Skin of body (tissue), 2 donors: Measurements from ENCODE around the gene INAFM2. TPM values are rescaled to one million over a fixed set of nuclear protein-coding genes. Genes with fewer than 3 reads are reported as not detected.

Experiments
- DNase-seq: peaks from one replicate; lab custom pipeline; 2025; lab: John Stamatoyannopoulos, UW
- total RNA-seq: library from RNA; depleted of rRNA; stranded (reverse); fragments of >200 nt; gene quantifications from one replicate; pipeline ENCODE4 v1.2.3, GENCODE V29; 2014

The INAFM2 gene
- total RNA-seq, 1 donor from 2014 or later: 9.3 TPM

DNA sequence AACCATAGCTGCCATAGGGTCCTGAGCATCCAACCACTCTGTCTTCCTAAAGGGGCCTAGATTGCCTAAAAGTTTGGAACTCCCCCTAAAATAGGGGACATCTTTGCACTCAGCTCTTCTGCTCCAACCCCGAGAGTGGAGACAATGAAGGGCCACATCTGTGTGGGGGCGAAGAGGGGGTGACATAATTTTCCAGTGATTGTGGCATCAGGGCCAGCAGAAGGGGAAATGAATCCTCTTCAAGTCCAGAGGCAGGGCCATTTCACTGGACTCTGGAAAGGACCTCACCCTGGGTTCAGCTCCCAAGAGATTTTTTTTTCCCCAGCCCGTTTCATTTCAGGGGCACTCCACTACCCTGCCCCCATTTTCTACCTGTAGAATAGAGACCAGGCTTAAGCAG lies 36.0 kb upstream of the INAFM2 start:
- DNase-seq: no peak

DNA sequence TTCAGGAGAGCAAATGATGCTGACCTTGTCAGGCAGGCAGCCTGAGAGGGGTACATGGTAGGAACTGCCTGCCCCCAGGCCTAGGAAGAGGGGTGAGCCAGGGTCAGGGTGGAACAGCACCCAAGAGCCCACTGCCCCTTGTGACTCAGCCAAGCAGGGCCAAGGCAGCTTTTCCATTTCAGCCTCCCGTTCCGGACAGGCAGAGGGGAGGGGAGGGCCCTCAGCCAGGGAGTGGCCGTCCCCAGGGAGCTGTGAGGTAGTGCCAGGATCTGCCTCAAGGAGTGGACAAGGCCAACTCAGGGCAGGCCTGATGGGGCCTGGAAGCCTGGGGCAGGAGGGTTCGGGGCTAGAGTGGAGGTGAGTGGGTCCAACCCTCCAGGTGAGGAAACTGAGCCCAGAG lies 35.5 kb upstream of the INAFM2 start:
- DNase-seq: no peak

DNA sequence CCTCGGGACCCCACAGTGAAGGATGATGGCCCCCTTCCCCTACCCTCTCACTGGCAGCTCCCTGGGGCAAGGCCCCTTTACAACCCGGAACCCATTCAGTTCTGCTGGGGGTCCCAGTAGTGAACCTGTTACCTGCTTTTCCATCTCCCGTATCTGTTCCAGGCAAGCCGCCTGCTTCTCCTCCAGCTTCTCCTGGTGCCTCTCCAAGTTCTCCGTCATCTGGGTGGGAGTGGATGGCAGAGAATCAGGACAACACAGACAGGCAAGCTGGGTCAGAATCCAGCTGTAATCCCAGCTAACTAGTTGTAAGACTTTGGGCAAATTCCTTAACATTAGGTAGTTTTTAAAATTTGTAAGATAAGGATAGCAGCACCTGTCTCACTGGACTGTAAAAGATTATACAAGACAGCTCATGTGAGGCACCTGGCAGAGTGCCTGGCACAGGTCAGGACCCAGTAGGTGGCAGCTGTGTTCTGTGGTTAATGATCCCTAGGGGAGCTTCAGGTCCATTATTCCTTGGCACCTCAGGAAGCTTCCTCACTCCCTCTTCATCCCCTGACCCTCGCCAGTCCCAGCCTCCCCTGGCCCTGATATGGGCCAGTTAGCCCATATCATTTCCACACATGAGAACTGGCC lies 34.2 kb upstream of the INAFM2 start:
- DNase-seq: no peak

DNA sequence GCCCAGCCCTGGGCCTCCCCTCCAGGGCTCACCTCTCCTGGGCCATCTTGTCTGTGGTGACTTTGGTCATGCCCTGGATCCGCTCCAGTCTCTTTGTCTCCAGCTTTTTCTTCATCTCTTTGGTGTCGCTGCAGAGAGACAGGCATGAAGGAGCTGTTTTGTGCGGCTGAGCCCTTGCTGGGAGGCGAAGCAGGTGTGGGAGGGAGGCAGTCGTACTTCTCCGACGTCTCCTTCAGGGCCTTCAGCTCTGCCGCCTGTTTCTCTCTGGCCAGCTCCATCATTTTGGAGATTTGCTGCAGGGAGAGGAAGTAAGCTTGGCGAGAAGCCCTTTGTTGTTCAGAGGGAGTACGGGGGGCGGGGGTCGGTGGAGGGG lies 33.0 kb upstream of the INAFM2 start:
- DNase-seq: no peak

DNA sequence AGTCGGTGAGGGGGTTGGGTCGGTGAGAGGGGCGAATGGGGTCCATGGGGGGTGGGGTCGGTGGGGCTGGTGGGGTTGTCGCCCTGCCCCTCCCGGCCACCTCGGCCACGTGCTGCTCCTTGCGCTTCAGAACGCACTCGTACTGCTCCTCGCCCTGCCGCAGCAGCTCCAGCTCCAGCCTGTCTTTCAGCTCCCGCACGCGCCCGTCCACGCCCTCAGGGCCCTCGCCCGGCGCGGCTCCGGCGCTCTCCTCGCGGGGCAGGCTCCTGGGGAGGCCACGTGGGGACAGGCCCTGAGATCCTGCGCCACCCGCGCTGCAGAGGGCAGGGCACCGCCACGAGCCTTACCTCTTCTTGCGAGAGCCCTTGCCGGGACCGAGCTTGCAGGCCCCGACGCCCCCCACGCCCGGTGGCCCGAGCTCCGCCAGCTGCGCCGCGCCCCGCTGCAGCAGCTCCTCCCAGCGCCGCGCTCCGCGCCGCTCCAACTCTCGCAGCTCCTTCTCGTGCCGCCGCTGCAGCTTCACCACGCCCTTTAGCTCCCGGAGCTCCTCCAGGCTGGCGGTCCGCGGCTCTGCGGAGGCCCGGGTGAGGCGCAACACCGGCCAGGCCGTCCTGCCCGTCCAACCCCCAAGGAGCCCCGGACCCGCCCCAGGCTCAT lies 32.4 kb upstream of the INAFM2 start:
- DNase-seq: peak; percentile 12

DNA sequence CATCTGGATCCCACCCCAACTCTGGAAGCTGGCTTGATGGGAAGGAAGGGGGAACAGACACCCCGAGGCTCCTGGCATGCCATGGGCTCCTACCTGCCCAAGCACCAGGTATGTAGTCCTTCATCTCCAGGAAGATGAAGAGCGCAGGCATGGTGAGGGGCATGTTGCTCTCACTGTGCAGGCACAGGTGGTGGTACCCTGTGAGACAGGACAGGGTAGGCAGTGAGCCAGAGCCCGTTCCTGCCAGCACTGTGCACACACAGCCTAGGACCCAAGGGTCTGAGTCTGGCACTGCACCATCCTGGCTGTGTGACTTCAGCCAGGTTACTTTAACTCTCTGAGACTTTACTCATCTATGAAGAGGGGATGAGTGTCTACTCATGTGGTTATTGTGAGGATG lies 31.2 kb upstream of the INAFM2 start:
- no peak for DNase-seq

DNA sequence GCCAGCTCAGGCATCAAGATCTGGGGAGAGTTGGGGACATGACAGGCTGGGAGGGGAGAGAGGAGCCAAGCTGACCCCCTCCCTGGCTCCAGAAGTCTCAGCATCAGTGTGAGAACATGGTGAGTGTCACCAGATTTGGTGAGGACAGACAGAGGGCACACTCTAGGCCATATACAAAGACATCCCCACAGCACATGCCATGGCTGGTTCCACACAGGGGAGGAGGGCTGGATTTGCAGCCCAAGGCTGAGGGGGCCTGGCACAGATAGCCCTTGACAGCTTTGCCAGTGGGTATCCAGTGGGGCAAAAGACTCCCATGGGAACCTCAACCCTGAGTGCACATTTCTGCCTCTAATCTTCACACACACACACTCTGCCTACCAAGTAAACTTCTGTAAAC lies 30.5 kb upstream of the INAFM2 start:
- DNase-seq: no peak

DNA sequence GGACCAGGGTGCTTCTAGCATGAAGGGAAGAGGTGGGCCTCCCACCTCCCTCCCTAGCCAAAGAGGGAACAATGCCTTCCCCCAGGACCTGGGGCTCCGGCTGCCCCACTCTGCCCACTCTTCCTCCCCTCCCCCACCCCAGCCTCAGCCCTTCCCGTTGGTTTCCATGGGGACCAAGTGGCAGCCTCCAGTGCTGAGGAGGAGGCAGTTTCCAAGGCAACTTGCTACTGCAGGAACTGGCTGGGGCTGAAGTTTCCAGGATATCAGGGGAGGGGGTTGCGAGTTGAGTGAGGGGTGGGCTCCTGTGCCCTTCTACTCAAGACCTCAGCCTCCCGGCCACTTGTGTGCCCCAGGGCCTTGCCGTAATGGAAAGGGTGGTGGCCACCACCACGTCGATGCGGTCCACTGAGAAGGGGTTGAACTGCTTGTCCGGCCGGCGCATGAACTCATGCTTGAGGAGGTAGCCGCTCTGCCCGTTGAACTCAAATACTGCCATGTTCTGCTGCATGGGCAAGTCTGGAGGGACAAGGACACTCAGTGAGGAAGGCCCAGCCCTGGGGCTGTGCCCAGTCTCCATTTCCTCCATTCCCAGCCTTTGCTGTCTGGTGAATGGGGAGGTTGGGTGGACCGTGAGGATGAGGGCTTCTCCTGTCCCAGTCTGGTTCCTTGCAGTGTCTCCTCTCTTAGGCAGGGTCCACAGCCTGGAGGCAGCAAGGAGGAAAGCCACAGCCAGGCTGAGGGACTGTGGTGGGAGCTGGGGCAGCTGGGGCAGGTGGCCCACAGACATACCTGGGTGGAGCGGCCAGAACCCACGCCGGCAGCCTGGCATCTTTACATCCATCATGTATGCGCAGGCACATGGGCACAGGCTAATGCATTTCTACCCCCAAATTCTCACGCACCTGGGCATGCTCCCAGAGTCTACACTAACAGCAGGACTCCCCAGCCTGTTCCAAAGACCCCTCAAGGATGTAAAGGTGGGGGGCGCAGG lies 29.3 kb upstream of the INAFM2 start:
- DNase-seq: no peak

DNA sequence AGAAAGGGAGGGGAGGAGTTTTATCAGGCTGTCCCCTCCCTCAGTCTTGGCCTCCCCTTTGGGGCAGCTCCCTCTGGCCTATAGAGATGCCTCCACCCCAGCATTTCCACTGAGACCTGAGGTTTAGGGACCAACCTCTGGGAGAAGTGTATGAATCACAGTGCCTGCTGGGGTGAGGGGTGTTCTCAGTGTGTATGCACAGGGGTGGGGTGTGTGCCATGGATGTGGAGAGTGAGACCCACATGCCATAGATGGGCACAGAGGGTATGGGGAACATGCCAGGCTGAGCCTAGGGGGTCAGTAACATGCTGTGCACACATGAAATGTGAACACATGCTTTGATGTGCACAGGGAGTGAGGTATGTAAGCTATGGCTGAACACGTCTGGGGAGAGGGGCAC lies 28.2 kb upstream of the INAFM2 start:
- DNase-seq: no peak

DNA sequence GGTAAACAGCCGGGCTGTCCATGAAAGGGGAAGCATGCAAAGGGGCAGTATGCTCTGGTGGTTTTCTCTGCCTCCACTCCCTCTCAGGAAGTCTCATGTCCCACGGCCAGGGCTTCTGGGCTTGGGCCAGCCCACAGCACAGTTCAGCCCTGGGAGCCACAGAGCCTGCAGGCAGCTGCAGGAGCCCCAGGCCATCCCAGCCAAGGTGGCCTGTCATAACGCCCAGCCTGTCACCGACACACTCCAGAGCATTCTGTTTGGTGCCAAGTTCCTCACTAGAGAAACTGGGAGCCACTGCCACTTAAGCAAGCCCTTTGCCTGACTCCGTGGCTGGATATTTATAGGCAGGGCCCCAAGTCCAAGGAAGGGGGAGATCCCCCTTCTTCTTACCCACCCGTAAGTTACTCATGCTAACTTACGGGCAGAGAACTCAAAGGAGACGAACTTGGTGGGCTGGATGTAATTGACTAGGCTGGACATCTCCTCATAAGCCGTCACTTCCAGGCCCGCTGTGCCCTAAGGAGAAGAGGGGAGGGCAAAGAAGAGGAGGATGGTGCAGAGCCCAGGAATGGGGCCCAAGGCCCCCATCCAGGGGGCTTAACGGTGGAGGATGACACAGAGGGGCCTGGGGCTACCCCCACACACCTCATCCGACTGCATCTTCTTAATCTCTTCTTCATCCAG lies 27.5 kb upstream of the INAFM2 start:
- no peak for DNase-seq

DNA sequence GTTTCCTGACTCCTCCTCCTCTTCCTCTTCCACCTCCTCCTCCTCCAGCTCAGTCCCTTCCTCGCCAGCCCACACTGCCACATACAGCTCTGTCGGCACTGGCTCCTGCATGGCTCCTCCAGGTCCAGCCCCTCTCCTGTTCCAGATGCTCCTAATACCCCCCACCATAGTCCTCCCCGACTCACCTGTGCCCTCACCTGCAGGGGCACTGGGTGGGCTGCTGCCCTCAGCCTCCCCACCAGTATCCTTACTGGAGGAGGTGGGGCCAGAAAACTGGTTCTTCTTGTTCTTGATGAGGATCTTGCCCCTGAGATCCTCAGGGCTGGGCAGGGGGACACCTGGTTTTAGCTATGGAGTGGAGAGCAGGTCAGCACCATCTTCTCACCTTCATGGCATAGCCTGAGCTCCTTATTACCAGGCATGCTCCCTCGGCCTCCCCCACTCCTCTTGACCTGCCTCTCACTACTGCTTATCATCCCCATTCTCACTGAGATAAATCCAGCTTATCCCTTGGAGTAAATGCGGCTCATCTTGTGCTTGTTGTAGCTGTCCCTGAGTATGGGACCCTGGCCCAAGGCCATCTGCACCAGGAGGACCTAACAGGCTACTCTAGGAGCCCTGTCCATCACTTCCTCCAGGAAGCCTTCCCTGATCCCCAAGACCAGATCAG lies 26.8 kb upstream of the INAFM2 start:
- DNase-seq: no peak

DNA sequence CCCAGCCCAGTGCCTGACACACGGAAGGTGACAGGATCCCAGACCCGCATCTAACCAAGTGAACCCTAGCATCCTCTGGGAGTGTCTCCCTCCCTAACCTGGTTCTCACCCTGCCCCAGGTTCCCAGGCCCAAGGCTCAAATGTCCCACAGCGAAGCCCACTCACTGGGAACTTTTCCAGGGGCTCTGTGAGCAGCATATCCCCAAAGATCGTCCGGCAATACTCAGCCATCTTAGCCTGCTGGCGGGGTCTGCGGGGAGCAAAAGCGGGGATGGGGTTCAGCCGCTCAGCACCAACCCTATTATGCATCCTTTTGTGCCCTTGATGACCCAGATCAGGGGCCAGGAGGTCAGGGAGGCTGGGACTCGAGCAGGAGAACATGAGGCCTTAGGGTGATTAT lies 26.1 kb upstream of the INAFM2 start:
- DNase-seq: no peak

DNA sequence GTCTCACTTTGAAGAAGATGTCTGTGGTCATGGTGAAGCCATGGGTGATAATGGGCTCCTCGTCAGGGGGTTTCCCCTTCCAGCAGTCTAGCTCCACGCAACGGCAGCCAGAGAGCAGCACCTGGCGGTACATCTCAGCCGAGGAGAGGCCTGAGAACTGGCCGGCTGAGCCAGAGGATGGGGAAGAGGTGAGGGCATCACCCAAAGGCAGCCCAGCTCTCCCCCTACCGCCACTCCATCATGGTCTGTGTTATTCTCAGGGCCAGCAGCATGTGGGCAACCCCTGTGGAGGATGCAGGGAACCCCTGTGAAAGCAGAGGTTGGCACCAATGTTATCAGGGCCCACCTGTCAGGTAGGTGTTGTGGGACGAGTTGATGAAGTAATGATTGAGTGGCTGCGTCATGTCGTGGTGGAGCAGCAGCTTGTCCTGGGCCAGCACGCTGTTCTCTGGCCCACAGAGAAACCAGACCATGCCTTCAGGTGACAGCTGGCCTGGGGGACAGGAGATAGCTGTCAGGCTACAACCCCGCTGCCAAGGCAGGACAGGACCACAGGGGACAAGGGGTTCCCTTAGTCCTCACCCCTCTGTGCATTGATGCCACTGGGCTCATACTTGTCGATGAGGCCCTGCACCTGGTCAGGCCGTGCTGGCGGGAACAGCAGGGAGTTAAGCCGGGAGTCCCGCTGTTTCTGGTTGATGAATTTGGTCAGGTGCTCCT lies 25.1 kb upstream of the INAFM2 start:
- no peak for DNase-seq

DNA sequence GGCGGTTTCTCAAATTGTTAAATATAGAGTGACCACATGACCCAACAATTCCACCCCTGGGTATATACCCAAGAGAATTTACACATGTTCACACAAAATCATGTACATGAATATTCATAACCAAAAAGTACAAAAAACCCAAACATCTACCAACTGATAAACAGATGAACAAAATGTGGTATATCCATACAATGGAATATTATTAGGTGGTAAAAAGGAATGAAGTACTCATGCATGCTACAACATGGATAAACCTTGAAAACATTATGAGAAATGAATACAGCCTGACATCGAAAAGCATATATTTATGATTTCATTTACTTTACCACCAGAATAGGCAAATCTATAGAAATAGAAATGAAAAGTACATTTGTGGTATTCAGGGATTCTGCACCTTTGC lies 23.1 kb upstream of the INAFM2 start:
- no peak for DNase-seq

DNA sequence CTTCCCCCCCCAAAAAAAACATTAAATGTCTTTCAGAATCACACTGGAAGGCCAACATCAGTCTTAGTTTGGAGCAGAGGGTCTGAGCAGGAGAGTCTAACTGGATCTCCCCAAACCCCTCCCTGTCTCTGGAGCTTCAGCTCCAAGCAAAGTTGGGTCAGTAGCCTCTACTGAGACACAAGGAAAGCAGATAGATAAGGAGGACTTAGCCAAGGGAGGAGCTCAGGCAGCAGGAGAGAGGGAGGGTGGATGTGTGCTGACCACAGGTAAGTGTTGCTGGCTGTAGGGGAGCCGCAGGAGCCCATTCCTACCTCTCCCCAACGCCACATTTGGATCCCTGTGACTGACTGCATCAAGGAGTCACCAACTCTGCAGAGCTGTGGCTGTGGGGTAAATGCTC lies 22.7 kb upstream of the INAFM2 start:
- no peak for DNase-seq

DNA sequence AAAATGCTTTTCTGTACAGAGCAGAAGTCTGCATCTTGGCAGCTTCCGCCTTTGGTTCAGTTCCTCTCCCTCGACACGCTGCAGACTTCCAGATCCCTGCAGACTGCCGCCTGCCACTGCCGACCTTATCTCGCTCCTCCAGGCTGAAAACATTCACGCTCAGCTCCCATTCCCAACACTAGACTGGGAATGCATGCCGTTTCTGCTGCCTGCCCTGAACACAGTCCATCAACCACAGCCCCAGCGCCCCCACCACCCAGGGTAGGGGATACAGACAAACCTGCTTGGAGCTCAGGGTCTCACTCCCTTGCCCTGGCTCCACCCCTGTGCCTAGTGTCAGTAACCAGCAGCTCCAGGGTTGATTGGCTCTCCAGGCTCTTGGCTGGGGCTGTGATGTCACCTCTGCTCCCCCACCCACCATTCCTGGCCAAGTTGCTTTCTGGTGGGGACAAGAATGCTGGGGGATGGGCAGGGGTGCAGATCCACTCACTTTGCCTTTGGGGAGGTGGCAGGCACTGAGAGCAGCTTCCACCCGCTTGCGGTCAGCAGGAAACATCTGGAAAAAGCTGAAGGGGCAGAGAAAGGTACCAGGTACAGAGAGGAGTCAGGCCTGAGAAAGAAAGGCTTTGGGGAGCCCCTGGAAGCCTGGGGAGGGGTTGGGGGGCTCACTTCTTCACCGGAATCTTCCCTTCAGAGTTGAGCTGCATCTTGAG lies 21.9 kb upstream of the INAFM2 start:
- no peak for DNase-seq

DNA sequence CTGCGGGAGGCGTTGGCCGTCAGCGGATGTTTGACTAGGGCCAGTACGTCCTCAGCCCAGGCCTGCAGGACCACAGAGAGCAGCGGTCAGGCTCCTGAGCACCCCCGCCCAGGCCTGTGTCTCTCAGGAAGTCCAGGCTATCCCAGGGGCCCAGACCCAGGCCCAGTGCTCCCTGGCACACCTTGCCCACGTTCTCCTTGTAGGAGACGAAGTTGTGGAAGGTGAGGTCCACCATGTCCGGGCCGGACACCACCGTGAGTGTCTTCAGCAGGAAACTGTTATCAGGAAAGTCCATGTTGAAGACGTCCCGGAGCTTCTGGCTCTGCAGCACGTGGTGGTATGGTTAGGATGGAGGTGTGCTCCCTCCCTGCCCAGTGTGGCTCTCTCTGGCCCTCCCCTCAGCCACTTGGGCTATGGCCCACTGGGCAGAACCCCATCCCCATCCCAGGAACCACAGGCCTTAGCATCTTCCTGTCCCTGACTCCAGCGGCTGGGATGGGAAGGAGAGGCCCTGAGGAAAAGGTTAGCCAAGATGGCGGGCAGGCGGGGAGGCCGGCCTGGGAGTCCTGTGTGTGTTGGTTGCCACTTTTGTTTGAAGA lies 21.1 kb upstream of the INAFM2 start:
- no peak for DNase-seq

DNA sequence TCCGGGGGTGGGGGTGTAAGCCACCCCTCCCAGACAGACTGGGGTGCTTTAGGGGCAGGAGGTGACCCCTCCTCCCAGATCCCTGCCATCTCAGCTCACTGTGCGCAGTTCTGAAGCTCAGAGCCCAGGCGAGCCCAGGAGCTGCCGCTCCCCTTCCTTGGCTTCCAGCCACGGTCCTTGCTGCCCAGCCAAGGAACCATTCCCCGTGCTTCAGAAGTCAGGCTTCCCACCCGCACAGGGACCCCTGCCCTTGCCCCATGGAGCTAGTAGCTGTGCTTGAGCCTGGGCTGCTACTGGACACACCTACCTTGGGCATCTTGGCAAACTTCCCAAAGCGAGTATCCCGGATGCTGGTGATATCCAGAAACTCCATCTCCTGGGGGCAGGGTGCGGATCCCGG lies 20.5 kb upstream of the INAFM2 start:
- DNase-seq: no peak

DNA sequence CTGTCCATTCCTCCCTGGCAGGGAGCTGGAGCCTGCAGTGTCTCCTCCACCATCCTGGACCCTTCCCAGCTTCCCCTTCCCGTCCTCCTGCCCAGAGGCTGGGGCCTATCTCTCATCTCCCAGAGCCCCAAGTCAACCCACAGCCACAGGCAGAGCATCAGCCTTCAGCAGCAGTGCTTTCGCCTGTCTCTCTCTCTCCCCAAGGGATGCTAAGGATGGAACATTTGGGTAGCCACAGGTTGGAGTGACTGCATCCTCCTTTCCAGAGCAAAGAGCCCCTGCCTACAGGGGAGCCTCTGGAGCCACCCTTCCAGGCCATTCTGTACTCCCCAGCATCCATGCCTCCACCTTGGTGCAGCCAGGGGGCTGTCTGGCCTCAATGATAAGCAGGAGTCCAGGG lies 19.9 kb upstream of the INAFM2 start:
- DNase-seq: no peak

DNA sequence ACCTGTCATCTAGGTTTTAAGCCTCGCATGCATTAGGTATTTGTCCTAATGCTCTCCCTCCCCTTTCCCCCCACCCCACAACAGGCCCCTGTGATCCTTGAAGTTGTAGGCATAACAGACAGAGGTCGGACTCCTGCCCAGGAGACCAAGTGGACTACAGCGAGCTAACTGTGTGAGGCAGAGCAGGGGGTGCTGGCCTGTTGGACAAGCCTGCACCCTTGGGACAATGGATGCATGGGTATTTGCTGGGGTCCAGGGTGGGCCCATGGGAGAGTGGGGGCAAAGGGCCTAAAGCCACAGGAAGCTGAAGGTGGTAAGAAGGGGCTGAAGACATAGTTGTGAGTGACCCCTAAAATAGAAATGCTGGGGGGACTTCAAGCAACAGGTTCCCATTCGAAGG lies 18.2 kb upstream of the INAFM2 start:
- DNase-seq: no peak
